ENCODE results near the gene WDR86.

Gene WDR86

GRCh38 chr7:151377406-151377805 lies 32.4 kb downstream of the WDR86 start:
- TF ChIP-seq, protein P1, sequence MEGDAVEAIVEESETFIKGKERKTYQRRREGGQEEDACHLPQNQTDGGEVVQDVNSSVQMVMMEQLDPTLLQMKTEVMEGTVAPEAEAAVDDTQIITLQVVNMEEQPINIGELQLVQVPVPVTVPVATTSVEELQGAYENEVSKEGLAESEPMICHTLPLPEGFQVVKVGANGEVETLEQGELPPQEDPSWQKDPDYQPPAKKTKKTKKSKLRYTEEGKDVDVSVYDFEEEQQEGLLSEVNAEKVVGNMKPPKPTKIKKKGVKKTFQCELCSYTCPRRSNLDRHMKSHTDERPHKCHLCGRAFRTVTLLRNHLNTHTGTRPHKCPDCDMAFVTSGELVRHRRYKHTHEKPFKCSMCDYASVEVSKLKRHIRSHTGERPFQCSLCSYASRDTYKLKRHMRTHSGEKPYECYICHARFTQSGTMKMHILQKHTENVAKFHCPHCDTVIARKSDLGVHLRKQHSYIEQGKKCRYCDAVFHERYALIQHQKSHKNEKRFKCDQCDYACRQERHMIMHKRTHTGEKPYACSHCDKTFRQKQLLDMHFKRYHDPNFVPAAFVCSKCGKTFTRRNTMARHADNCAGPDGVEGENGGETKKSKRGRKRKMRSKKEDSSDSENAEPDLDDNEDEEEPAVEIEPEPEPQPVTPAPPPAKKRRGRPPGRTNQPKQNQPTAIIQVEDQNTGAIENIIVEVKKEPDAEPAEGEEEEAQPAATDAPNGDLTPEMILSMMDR (conservative IDR thresholded peaks at IDR 0.05; ENCODE audit: low read length) = no peak
- DNase-seq (ENCODE audit: low read depth) = no peak

DNA sequence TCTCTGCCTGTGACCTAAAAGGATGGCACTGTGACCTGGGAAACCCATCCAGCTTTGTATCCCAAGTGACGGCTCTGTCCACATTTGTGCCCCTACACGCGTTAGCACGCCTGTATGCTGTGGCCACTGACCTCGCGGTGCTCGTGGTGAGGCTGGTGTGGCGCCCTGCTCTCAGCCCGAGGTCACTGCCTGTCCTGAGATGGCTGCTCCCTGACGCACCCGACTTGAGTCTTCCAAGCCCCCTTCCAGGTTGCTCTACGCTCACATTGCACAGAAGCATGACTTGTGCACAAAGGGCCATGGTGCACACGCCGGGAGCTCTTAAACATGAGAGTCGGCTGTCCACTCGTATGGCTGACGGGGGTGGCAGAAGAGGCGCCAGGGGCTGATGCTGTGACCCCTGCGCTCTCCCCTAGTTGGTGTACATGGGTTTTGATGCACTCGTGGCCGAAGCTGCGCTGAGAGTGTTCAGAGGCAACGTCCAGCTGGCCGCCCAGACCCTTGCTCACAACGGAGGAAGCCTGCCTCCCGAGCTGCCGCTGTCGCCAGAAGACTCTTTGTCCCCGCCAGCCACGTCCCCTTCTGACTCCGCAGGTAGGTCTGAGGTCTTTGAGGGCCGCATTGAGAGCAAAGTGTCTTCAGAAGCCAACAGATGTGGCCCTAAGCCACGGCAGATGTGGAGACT lies 33.5 kb downstream of the WDR86 start:
- TF ChIP-seq, protein P1 (conservative IDR thresholded peaks at IDR 0.05; ENCODE audit: low read length) = no peak
- H3K4me3 ChIP-seq (ENCODE audit: low read length) = no peak overlapping the region
- no peak for DNase-seq (ENCODE audit: low read depth)

More at GRCh38 chr7:151377406-151377805, 32.4 kb downstream of the WDR86 start:
- H3K4me3 ChIP-seq (ENCODE audit: low read length) = no peak overlapping the region

DNA sequence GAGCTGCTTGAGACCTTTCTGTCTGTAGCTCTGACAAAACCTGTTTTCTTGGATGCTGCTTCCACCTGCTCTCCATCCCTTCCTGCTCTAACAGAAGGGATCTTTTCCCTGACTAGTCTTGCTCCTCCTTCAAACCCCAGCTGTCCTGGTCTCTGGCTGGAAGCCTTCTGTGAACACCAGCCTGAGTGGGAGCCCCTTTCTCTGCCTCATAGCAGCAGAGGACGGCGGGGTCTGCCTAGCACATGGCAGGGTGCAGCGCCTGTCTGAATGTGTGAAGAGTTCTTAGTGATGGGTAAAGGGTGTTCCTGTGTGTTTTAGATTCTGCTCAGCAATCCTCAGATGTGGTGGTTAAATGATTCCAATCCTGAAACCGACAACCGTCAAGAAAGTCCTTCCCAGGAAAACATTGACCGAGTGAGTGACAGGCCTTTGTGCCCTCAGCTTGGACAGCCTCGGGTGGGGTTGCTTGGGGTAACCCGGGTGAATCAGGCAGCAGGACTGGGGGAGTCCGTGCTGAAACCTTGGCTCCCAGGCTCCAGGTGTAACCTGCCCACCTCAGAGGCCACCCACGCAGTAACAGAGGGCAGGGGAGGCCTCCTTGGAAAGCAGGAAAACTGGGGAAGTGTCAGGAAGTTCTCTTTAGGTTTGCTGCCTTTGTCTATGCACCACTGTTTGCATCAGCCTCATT lies 34.2 kb downstream of the WDR86 start:
- no peak overlapping the region for H3K4me3 ChIP-seq (ENCODE audit: low read length)
- DNase-seq (ENCODE audit: low read depth) = no peak
- TF ChIP-seq, protein P1 (conservative IDR thresholded peaks at IDR 0.05; ENCODE audit: low read length) = no peak

DNA sequence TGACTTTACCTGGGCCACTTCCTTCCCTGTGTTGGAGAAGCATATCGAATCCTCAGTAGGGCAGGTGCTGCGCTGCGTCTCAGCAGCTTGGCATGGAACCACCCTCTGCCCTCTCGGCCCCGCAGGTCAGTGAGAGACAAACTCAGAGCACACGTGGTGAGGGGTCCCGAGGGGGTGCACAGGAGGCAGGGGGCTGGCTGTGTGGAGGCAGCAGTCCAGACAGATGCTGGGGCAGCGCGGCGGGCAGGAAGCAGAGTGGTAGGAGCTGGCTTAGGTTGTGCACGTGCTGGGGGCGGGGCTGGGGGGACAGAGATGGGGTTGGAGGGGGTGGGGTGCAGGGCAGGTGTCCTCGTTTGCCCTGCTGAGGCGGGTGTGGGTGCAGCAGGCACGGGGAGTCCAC lies 35.1 kb downstream of the WDR86 start:
- TF ChIP-seq, protein P1 (conservative IDR thresholded peaks at IDR 0.05; ENCODE audit: low read length) = no peak
- H3K4me3 ChIP-seq (ENCODE audit: low read length) = no peak overlapping the region
- DNase-seq (ENCODE audit: low read depth) = no peak

GRCh38 chr7:151374139-151374538 lies 35.7 kb downstream of the WDR86 start:
- no peak for DNase-seq (ENCODE audit: low read depth)
- TF ChIP-seq, protein P1 (conservative IDR thresholded peaks at IDR 0.05; ENCODE audit: low read length) = no peak
- H3K4me3 ChIP-seq (ENCODE audit: low read length) = no peak overlapping the region

- TF ChIP-seq, protein P1 (conservative IDR thresholded peaks at IDR 0.05; ENCODE audit: low read length) = no peak
- H3K4me3 ChIP-seq (ENCODE audit: low read length) = no peak overlapping the region
- no peak for DNase-seq (ENCODE audit: low read depth)
These were observed 36.2 kb downstream of the WDR86 start for GRCh38 chr7:151373599-151373998.

Measured in AG10803 (cell line).